GM12892 (cell line): ENCODE data around the gene ELANE.

Source experiments
- POLR2A ChIP-seq: IDR thresholded peaks from 2 replicates; pipeline ENCODE4 v1.6.1; 2011; ENCODE audit warnings: low read depth, low read length, control low read depth
- POLR2AphosphoS5 ChIP-seq: IDR thresholded peaks from 2 replicates; pipeline ENCODE4 v1.6.1; 2011; ENCODE audit warnings: low read depth, low read length, control low read depth
- TAF1 ChIP-seq: IDR thresholded peaks from 2 replicates; pipeline ENCODE4 v1.6.1; 2011; ENCODE audit warnings: low read depth, mild to moderate bottlenecking, control low read depth, low read length, borderline replicate concordance

GRCh38 chr19:876780-877314 lies 24.7 kb downstream of the ELANE start:
- TF ChIP-seq POLR2A, result no peak
- TF ChIP-seq POLR2AphosphoS5, result no peak
- TF ChIP-seq TAF1, result no peak
